ENCODE results near the gene ANKRD10.
A peak's percentile ranks its signal among the peaks of the same experiment; 100 is the strongest.

The ANKRD10 gene

GRCh38 chr13:110910013-110910890 is 4.6 kb downstream of the ANKRD10 start:
- H3K4me1 ChIP-seq (ENCODE audit: control insufficient read depth, insufficient read depth, low read length) = peaks cover 19% of the 10 kb centered on the region
- peaks cover 0 to 49% of the 10 kb centered on the region in 2 experiments; a peak in 1 of 3 replicates for H3K36me3 ChIP-seq (ENCODE audit: control insufficient read depth in 2 of 2, insufficient read depth in 1 of 2, low read length in 2 of 2)
- CTCF ChIA-PET = no interaction called here
- H3K4me3 ChIP-seq (ENCODE audit: low read depth, low read length) = no peak overlapping the region
- POLR2A ChIA-PET = no interaction called here
- no peaks in the 10 kb centered on the region for H3K9me3 ChIP-seq (ENCODE audit: control insufficient read depth, insufficient read depth, low read depth, low read length)
- H3K27ac ChIP-seq (ENCODE audit: extremely low read depth, low read depth, low read length) = 0 out of 2 replicates have a peak overlapping the region, but pooled peaks have one; percentile 4
- no peak for TF ChIP-seq ZSCAN16 (tag by site-specific recombination; IDR thresholded peaks at IDR 0.05)
- no peak for TF ChIP-seq ZNF514 (tag by site-specific recombination; IDR thresholded peaks at IDR 0.05)
- peak; percentile 19; the same call in 1 of the 2 replicates for TF ChIP-seq IKZF3 (tag by site-specific recombination; IDR thresholded peaks at IDR 0.05)
- TF ChIP-seq SCRT1 (tag by site-specific recombination; IDR thresholded peaks at IDR 0.05; ENCODE audit: borderline replicate concordance) = peak; percentile 87
- 0 out of 2 replicates have a peak, but pooled peaks have one; percentile 13 for TF ChIP-seq ZBTB44 (tag by site-specific recombination; IDR thresholded peaks at IDR 0.05)
- no peak for TF ChIP-seq ZNF501 (tag by site-specific recombination; IDR thresholded peaks at IDR 0.05)
- peak; percentile 76 for TF ChIP-seq SP7 (tag by site-specific recombination; IDR thresholded peaks at IDR 0.05)
- TF ChIP-seq ZNF138 (tag by site-specific recombination; IDR thresholded peaks at IDR 0.05; ENCODE audit: borderline replicate concordance) = no peak
- TF ChIP-seq PRDM6 (tag by site-specific recombination; IDR thresholded peaks at IDR 0.05) = peak; percentile 70
- no peak for TF ChIP-seq ZNF239 (tag by site-specific recombination; IDR thresholded peaks at IDR 0.05)
- TF ChIP-seq PRDM1 (tag by site-specific recombination; IDR thresholded peaks at IDR 0.05) = peak; percentile 49
- TF ChIP-seq ZNF311 (tag by site-specific recombination; IDR thresholded peaks at IDR 0.05; ENCODE audit: borderline replicate concordance) = no peak
- TF ChIP-seq ZEB2 (tag by site-specific recombination; IDR thresholded peaks at IDR 0.05) = no peak
- TF ChIP-seq OSR2 (tag by site-specific recombination; IDR thresholded peaks at IDR 0.05) = peak; percentile 69
- peak; percentile 29; the same call in 1 of the 2 replicates for TF ChIP-seq ZBTB8A (tag by site-specific recombination; IDR thresholded peaks at IDR 0.05)
- 0 out of 2 replicates have a peak, but pooled peaks have one; percentile 44 for TF ChIP-seq ZNF664 (tag by site-specific recombination; IDR thresholded peaks at IDR 0.05)
- peak; percentile 64 for TF ChIP-seq ZNF600 (tag by site-specific recombination; IDR thresholded peaks at IDR 0.05)
- TF ChIP-seq SCRT2 (tag by site-specific recombination; IDR thresholded peaks at IDR 0.05) = peak; percentile 93
- no peak for TF ChIP-seq ZNF580 (tag by site-specific recombination; IDR thresholded peaks at IDR 0.05)
- 0 out of 2 replicates have a peak, but pooled peaks have one; percentile 42 for TF ChIP-seq ZNF366 (tag by site-specific recombination; conservative IDR thresholded peaks at IDR 0.05)
- TF ChIP-seq FEZF1 (tag by site-specific recombination; IDR thresholded peaks at IDR 0.05) = peak; percentile 56; the same call in 1 of the 2 replicates
- TF ChIP-seq ZNF146 (tag by site-specific recombination; IDR thresholded peaks at IDR 0.05) = no peak
- TF ChIP-seq ZNF596 (tag by site-specific recombination; IDR thresholded peaks at IDR 0.05) = no peak
- no peak for TF ChIP-seq ZNF433 (tag by site-specific recombination; IDR thresholded peaks at IDR 0.05; ENCODE audit: low read depth)

Data from HEK293 (cell line).